Temporal lobe (tissue), 2 donors: ENCODE results near the gene SGIP1. TPM values are rescaled to one million over a fixed set of nuclear protein-coding genes. Genes with fewer than 3 reads are reported as not detected.
A peak's percentile ranks its signal among the peaks of the same experiment; 100 is the strongest.

Experiments used
- small RNA-seq: library from RNA; depleted of rRNA; stranded (forward); fragments of <200 nt; gene quantifications from one replicate; pipeline ENCODE3, GENCODE V24; 2014; ENCODE audit warnings: low replicate concordance
- total RNA-seq: library from RNA; depleted of rRNA; stranded (reverse); fragments of >200 nt; gene quantifications from one replicate; pipeline ENCODE4 v1.2.3, GENCODE V29; 2014

The SGIP1 gene
- total RNA-seq, 1 donor from 2014 or later, result 78.2 TPM

Small RNA genes lying within 50 kb of the gene (small RNA-seq; reads per million reads assigned to genes)
- gene MIR3117, result 7.9 reads per million, percentile 93 among the genes with 10 or more reads in this experiment

Other genes starting within 250 kb of the SGIP1 start
- 6.4 TPM for gene DYNLT5, start 218.3 kb downstream of the SGIP1 start, total RNA-seq